Liver (tissue), 9 donors: ENCODE measurements around the gene SHB. TPM values are rescaled to one million over a fixed set of nuclear protein-coding genes. Genes with fewer than 3 reads are reported as not detected.

ENCODE experiments used
- DNase-seq: peaks from one replicate; pipeline ENCODE4 v3.0.0-alpha.2; 2017; ENCODE audit warnings: low spot score
- H3K27ac ChIP-seq, 2 donors: one replicate each; pipeline ENCODE4 v1.7.0; 2013; ENCODE audit warnings: inconsistent platforms in 2 of 2, low read length in 2 of 2, control low read depth in 1 of 2, low read depth in 1 of 2, mild to moderate bottlenecking in 1 of 2
- H3K27me3 ChIP-seq, 4 donors: one replicate each; pipeline versions ENCODE4 v1.6.1 to v1.7.0; 2013; ENCODE audit warnings: low read length in 3 of 4, inconsistent platforms in 1 of 4, mild to moderate bottlenecking in 1 of 4, moderate library complexity in 1 of 4; ENCODE audit not compliant: control insufficient read depth in 4 of 4, insufficient read depth in 4 of 4
- H3K36me3 ChIP-seq, 4 donors: one replicate each; pipeline versions ENCODE4 v1.6.1 to v1.7.0; 2013; ENCODE audit warnings: low read length in 3 of 4, mild to moderate bottlenecking in 3 of 4, low read depth in 1 of 4, moderate library complexity in 1 of 4; ENCODE audit not compliant: control insufficient read depth in 4 of 4, insufficient read depth in 3 of 4
- H3K4me1 ChIP-seq, 4 donors: one replicate each; pipeline versions ENCODE4 v1.6.1 to v1.7.0; 2013; ENCODE audit warnings: low read length in 3 of 4, mild to moderate bottlenecking in 3 of 4, moderate library complexity in 1 of 4; ENCODE audit not compliant: control insufficient read depth in 4 of 4, insufficient read depth in 4 of 4
- H3K4me3 ChIP-seq, 3 donors: one replicate each; pipeline versions ENCODE4 v1.6.1 to v1.7.0; 2013; ENCODE audit warnings: low read length in 3 of 3, control low read depth in 1 of 3, low read depth in 1 of 3, mild to moderate bottlenecking in 1 of 3
- H3K9ac ChIP-seq, 2 donors: one replicate each; pipeline ENCODE4 v1.7.0; 2013; ENCODE audit warnings: low read length in 2 of 2, mild to moderate bottlenecking in 2 of 2, moderate library complexity in 2 of 2, control low read depth in 1 of 2, low read depth in 1 of 2
- H3K9me3 ChIP-seq, 4 donors: one replicate each; pipeline versions ENCODE4 v1.6.1 to v1.7.0; 2013; ENCODE audit warnings: low read length in 3 of 4; ENCODE audit not compliant: control insufficient read depth in 4 of 4
- EGR1 ChIP-seq, 2 donors: IDR thresholded peaks; 2 replicates each; pipeline ENCODE4 v1.6.1; 2016 to 2018; ENCODE audit warnings: antibody characterized with exemption in 2 of 2, low read depth in 2 of 2
- FOXA1 ChIP-seq: IDR thresholded peaks from 2 replicates; pipeline ENCODE4 v1.6.1; 2016; ENCODE audit warnings: antibody characterized with exemption
- FOXA2 ChIP-seq: IDR thresholded peaks from 2 replicates; pipeline ENCODE4 v1.6.1; 2016; ENCODE audit warnings: antibody characterized with exemption
- GABPA ChIP-seq, 2 donors: IDR thresholded peaks in 1 of 2; conservative IDR thresholded peaks in 1 of 2; 2 replicates each; pipeline ENCODE4 v1.6.1; 2016; ENCODE audit warnings: antibody characterized with exemption in 2 of 2, mild to moderate bottlenecking in 1 of 2, moderate library complexity in 1 of 2
- HNF4A ChIP-seq, 2 donors: conservative IDR thresholded peaks; 2 replicates each; pipeline ENCODE4 v1.6.1; 2016; ENCODE audit warnings: antibody characterized with exemption in 2 of 2, mild to moderate bottlenecking in 2 of 2
- HNF4G ChIP-seq: IDR thresholded peaks from 2 replicates; pipeline ENCODE4 v1.6.1; 2016; ENCODE audit warnings: antibody characterized with exemption
- JUND ChIP-seq, 2 donors: IDR thresholded peaks; 2 replicates each; pipeline ENCODE4 v1.6.1; 2016; ENCODE audit warnings: antibody characterized with exemption in 2 of 2
- NR2F2 ChIP-seq: IDR thresholded peaks from 2 replicates; pipeline ENCODE4 v1.6.1; 2016; ENCODE audit warnings: antibody characterized with exemption
- RAD21 ChIP-seq, 2 donors: IDR thresholded peaks; 2 replicates each; pipeline ENCODE4 v1.6.1; 2016; ENCODE audit warnings: antibody characterized with exemption in 2 of 2, mild to moderate bottlenecking in 2 of 2
- RXRA ChIP-seq, 2 donors: IDR thresholded peaks; 2 replicates each; pipeline ENCODE4 v1.6.1; 2017 to 2018; ENCODE audit warnings: antibody characterized with exemption in 2 of 2, mild to moderate bottlenecking in 1 of 2
- SP1 ChIP-seq: IDR thresholded peaks from 2 replicates; pipeline ENCODE4 v1.6.1; 2018; ENCODE audit warnings: antibody characterized with exemption, mild to moderate bottlenecking
- TAF1 ChIP-seq: conservative IDR thresholded peaks from 2 replicates; pipeline ENCODE4 v1.6.1; 2016; ENCODE audit warnings: antibody characterized with exemption, mild to moderate bottlenecking
- YY1 ChIP-seq: IDR thresholded peaks from 2 replicates; pipeline ENCODE4 v1.6.1; 2016; ENCODE audit warnings: antibody characterized with exemption, mild to moderate bottlenecking
- WGBS: extraction: QIAGEN DNeasy Blood & Tissue Kit; methylation state at CpG from one replicate; pipeline ENCODE4 v1.1.7; 2013; 5-methylcytosine and 5-hydroxymethylcytosine counted together
- polyA plus RNA-seq, 2 donors: library from polyadenylated mRNA; stranded (reverse) in 1 of 2; unstranded in 1 of 2; fragments of 200-250 nt in 1 of 2; fragments of >200 nt in 1 of 2; fragmentation: Nextera tagmentation in 1 of 2; extraction: Ambion mirVana in 1 of 2; gene quantifications; one replicate each; pipeline versions ENCODE4 v1.2.1 to v1.2.3, GENCODE V29; 2013 to 2015
- total RNA-seq, 2 donors: library from RNA; depleted of rRNA; stranded (reverse); fragments of >200 nt; gene quantifications; one replicate each; pipeline ENCODE4 v1.2.3, GENCODE V29; 2014
- TF ChIP-seq, protein P1 (sequence below): IDR thresholded peaks from 2 replicates; pipeline ENCODE4 v1.6.1; 2016; ENCODE audit warnings: antibody characterized with exemption
- TF ChIP-seq, protein P2 (sequence below): IDR thresholded peaks from 2 replicates; pipeline ENCODE4 v1.6.1; 2016; ENCODE audit warnings: antibody characterized with exemption, mild to moderate bottlenecking
- TF ChIP-seq, protein P3 (sequence below): fragments of 150-350 bp; IDR thresholded peaks from 2 replicates; pipeline ENCODE4 v1.5.1; 2017; ENCODE audit warnings: improper control_type of control experiment, low read depth, low read length; ENCODE audit not compliant: missing input control
- TF ChIP-seq, protein P4 (sequence below): IDR thresholded peaks from 2 replicates; pipeline ENCODE4 v1.6.1; 2016; ENCODE audit warnings: antibody characterized with exemption
- TF ChIP-seq, protein P5 (sequence below): IDR thresholded peaks from 2 replicates; pipeline ENCODE4 v1.6.1; 2016; ENCODE audit warnings: antibody characterized with exemption
- donor health status: healthy.
- donor health status: healthy.
- donor health status: healthy.
- donor health status: healthy.
- donor health status: healthy.

Gene SHB
- total and polyA plus RNA-seq, 4 donors, result 3.4 to 17.3 (median 7.0) TPM

DNA sequence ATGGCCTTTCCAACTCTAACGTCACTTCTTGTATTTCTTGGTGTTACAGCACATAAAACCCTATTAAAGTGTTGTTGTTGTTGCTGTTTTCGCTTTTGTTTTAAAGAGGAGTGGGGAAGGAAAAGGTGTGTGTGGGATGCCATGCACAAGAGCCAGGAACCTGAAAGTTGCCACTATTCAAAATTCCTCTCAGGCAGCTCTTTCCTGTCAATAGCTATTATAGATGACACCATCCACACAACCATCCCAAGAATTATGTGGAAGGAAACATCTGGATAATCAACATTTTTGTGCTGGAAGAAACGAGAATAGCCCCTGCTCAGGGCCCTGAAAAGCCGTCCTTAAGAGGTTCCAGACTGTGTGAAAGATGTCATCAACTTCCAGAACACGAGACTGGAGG, 79.3 kb downstream of the SHB start:
- DNase-seq, result no peak
- TF ChIP-seq, protein P1, sequence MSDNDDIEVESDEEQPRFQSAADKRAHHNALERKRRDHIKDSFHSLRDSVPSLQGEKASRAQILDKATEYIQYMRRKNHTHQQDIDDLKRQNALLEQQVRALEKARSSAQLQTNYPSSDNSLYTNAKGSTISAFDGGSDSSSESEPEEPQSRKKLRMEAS, result no peak
- TF ChIP-seq RXRA (IDR thresholded peaks at IDR 0.05), result no peak
- TF ChIP-seq FOXA1, result no peak
- no peak for TF ChIP-seq SP1
- TF ChIP-seq FOXA2, result no peak
- TF ChIP-seq RAD21 (IDR thresholded peaks at IDR 0.05), result no peak
- no peak for TF ChIP-seq EGR1 (IDR thresholded peaks at IDR 0.05; ENCODE audit: low read depth in 2 of 2)
- TF ChIP-seq JUND (IDR thresholded peaks at IDR 0.05), result no peak
- no peak for TF ChIP-seq YY1
- TF ChIP-seq GABPA (IDR thresholded peaks at IDR 0.05 in 1 of 2, conservative IDR thresholded peaks at IDR 0.05 in 1 of 2), result no peak
- TF ChIP-seq NR2F2, result no peak
- TF ChIP-seq, protein P2, sequence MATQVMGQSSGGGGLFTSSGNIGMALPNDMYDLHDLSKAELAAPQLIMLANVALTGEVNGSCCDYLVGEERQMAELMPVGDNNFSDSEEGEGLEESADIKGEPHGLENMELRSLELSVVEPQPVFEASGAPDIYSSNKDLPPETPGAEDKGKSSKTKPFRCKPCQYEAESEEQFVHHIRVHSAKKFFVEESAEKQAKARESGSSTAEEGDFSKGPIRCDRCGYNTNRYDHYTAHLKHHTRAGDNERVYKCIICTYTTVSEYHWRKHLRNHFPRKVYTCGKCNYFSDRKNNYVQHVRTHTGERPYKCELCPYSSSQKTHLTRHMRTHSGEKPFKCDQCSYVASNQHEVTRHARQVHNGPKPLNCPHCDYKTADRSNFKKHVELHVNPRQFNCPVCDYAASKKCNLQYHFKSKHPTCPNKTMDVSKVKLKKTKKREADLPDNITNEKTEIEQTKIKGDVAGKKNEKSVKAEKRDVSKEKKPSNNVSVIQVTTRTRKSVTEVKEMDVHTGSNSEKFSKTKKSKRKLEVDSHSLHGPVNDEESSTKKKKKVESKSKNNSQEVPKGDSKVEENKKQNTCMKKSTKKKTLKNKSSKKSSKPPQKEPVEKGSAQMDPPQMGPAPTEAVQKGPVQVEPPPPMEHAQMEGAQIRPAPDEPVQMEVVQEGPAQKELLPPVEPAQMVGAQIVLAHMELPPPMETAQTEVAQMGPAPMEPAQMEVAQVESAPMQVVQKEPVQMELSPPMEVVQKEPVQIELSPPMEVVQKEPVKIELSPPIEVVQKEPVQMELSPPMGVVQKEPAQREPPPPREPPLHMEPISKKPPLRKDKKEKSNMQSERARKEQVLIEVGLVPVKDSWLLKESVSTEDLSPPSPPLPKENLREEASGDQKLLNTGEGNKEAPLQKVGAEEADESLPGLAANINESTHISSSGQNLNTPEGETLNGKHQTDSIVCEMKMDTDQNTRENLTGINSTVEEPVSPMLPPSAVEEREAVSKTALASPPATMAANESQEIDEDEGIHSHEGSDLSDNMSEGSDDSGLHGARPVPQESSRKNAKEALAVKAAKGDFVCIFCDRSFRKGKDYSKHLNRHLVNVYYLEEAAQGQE, result no peak
- TF ChIP-seq TAF1, result no peak
- TF ChIP-seq, protein P3, sequence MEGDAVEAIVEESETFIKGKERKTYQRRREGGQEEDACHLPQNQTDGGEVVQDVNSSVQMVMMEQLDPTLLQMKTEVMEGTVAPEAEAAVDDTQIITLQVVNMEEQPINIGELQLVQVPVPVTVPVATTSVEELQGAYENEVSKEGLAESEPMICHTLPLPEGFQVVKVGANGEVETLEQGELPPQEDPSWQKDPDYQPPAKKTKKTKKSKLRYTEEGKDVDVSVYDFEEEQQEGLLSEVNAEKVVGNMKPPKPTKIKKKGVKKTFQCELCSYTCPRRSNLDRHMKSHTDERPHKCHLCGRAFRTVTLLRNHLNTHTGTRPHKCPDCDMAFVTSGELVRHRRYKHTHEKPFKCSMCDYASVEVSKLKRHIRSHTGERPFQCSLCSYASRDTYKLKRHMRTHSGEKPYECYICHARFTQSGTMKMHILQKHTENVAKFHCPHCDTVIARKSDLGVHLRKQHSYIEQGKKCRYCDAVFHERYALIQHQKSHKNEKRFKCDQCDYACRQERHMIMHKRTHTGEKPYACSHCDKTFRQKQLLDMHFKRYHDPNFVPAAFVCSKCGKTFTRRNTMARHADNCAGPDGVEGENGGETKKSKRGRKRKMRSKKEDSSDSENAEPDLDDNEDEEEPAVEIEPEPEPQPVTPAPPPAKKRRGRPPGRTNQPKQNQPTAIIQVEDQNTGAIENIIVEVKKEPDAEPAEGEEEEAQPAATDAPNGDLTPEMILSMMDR, result no peak
- TF ChIP-seq, protein P4, sequence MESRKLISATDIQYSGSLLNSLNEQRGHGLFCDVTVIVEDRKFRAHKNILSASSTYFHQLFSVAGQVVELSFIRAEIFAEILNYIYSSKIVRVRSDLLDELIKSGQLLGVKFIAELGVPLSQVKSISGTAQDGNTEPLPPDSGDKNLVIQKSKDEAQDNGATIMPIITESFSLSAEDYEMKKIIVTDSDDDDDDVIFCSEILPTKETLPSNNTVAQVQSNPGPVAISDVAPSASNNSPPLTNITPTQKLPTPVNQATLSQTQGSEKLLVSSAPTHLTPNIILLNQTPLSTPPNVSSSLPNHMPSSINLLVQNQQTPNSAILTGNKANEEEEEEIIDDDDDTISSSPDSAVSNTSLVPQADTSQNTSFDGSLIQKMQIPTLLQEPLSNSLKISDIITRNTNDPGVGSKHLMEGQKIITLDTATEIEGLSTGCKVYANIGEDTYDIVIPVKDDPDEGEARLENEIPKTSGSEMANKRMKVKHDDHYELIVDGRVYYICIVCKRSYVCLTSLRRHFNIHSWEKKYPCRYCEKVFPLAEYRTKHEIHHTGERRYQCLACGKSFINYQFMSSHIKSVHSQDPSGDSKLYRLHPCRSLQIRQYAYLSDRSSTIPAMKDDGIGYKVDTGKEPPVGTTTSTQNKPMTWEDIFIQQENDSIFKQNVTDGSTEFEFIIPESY, result no peak
- TF ChIP-seq HNF4G, result no peak
- TF ChIP-seq, protein P5, sequence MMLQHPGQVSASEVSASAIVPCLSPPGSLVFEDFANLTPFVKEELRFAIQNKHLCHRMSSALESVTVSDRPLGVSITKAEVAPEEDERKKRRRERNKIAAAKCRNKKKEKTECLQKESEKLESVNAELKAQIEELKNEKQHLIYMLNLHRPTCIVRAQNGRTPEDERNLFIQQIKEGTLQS, result no peak
- no peak for TF ChIP-seq HNF4A (conservative IDR thresholded peaks at IDR 0.05)
- Histone ChIP-seq H3K27ac (no peak overlapping the region), H3K36me3 (peaks cover 0 to 3% (median under 1%) of the 10 kb centered on the region in 4 donors), H3K4me1 (peaks cover 1 to 16% (median 9%) of the 10 kb centered on the region in 4 donors), H3K27me3 (no peaks in the 10 kb centered on the region), H3K9ac (no peak overlapping the region), H3K9me3 (no peaks in the 10 kb centered on the region), H3K4me3 (no peak overlapping the region)
- 90% methylated on average over 5 of the region's 5 CpGs for WGBS
